KOPT-K1 (cell line): ENCODE results near the gene NCOA3.
A peak's percentile ranks its signal among the peaks of the same experiment; 100 is the strongest.
"Not testable (repeated sequence)": the region's sequence is repeated elsewhere in the genome, so short reads cannot be mapped to it uniquely, and the experiment has no call there.

Source experiments
- H3K27ac ChIP-seq: fragments of 200-600 bp; sonication (generic); 2 replicates; pipeline ENCODE4 v1.5.1; 2016; ENCODE audit warnings: antibody characterized with exemption, mild to moderate bottlenecking, low read depth, low read length; ENCODE audit not compliant: poor library complexity, severe bottlenecking
- H3K36me3 ChIP-seq: fragments of 200-600 bp; sonication (generic); 2 replicates; pipeline ENCODE4 v1.5.1; 2017; ENCODE audit warnings: antibody characterized with exemption, mild to moderate bottlenecking, low read length, moderate library complexity; ENCODE audit not compliant: insufficient read depth
- H3K9me3 ChIP-seq: fragments of 200-600 bp; sonication (generic); 2 replicates; pipeline ENCODE4 v1.5.1; 2017; ENCODE audit warnings: antibody characterized with exemption, low read length, mild to moderate bottlenecking; ENCODE audit not compliant: insufficient read depth, poor library complexity, severe bottlenecking

The NCOA3 gene

DNA sequence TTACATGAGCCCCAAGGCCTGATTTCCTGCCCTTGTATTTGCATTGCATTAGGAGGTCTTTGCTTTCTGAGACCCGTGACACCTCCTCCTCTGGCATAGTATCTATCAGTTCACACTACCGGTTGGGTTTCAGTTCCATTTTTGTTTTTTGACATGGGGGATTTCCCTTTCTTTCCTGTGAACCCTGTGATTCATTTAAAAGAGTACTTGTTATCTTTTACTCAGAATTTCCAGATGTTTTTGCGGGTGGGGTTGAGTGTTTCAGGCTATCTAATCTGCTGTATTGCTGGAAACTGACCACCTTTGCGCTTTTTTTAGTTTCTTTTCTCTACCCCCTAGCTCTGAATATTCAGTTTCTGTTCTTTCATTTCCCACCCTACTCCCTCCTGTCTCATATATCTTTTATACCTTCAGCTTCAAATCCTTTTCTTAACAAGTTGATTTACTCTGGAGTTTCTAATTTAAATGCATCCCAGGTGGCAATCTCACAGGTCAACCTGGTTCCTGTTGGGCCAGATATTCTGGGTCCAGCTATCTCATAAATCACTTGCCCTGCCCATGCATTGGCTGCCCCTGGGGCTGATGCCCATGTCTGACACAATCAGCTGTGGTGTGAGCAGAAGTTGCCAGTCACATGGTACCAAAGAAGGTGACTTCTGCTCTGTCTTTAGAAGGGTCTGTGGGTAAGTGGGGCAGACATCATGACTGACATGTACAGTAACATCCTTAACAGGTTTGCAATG, 14.3 kb upstream of the NCOA3 start:
- Histone ChIP-seq H3K9me3 (no peaks in the 10 kb centered on the region), H3K36me3 (no peaks in the 10 kb centered on the region), H3K27ac (peak overlapping the region; percentile 55)

DNA sequence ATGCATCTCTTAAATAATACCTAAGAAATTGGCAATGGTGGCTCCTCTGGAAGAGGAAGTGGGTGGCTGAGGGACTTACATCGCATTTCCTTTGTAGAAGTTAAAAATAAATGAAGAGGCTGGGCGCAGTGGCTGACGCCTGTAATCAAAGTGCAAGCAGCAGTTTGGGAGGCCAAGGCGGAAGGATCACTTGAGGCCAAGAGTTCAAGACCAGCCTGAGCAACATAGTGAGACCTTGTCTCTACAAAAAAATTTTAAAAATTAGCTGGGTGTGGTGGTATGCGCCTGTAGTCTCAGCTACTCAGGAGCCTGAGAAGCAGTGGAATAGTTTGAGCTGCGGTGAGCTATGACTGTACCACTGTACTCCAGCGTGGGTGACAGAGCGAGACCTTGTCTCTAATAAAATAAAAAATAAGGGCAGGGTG, 12.2 kb upstream of the NCOA3 start:
- H3K27ac ChIP-seq = no peak overlapping the region
- H3K9me3 ChIP-seq = no peaks in the 10 kb centered on the region
- H3K36me3 ChIP-seq = no peaks in the 10 kb centered on the region

DNA sequence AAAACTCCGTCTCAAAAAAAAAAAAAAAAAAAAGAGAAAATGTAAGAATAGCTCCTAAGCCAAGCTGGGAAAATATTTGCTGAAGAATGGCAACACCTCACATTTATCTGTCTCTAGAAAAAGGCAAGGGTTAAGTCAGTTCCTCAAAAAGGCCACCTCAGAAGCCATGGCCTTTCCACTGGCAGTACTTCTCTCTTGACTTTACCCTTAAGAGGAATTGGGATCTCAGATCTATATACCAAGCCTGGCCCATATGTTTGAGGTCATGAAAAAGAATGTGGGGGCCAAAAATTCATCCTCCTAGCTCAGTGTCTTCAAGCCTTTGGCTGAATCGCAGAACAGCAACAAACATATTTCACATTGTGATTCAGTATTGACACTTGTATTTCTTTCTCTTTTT, 10.9 kb upstream of the NCOA3 start:
- no peak overlapping the region for H3K27ac ChIP-seq
- no peaks in the 10 kb centered on the region for H3K36me3 ChIP-seq
- no peaks in the 10 kb centered on the region for H3K9me3 ChIP-seq

- Histone ChIP-seq H3K27ac (no peak overlapping the region), H3K9me3 (no peaks in the 10 kb centered on the region), H3K36me3 (no peaks in the 10 kb centered on the region)
These were observed 9.4 kb upstream of the NCOA3 start for GRCh38 chr20:47492284-47492683.

DNA sequence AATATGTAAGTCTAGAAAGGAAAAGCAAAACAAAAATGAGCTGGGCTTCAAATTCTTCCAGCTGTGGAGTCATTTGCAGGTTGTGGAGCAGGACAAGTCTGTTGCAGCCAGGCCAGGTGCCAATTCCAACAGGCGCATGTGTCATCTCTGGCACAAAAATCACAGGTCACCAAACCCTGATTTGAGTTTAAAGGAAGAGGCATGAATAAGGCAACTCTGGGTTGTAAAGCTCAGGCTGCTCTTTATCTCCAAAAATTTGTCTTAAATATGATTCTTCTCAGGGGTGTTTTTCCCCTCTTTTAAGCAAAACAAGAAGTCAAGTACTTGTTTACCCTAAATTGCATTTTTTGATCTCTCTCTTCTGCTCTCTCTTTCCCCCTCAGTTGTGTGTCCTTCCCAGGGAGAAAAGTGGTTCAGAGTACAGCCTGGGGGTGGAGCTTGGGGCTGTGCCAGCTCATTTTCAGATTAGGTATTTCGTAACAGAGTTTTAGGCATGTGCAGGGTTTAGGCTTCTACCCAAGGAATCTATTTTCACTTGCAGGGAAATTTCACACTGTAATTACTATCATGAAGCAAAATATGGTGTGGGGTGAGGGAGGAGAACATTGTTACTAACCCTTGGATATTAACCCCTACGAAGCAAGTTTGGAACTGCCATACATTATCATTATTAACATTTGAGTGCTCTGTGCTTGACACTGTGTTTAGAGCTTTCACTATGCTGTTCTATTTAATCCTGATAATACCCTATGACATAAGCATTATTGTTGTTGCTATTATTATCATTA, 8.3 kb upstream of the NCOA3 start:
- Histone ChIP-seq H3K36me3 (no peaks in the 10 kb centered on the region), H3K27ac (no peak overlapping the region), H3K9me3 (no peaks in the 10 kb centered on the region)

DNA sequence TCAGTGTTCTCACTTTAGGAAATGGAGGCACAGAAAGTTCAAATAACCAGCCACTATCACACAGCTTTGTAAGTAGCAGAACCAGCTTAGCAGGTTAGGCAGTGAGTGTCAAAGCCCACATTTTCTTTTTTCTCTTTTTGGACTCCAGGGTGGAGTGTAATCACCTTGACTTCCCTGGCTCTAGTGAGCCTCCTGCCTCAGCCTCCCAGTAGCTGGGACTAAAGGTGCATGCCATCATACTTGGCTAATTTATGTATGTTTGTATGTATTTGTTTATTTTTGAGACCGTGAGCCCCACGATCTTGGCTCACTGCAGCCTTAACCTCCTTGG, 7.8 kb upstream of the NCOA3 start:
- Histone ChIP-seq H3K9me3 (no peaks in the 10 kb centered on the region), H3K27ac (no peak overlapping the region), H3K36me3 (no peaks in the 10 kb centered on the region)

GRCh38 chr20:47494606-47495005, 7.1 kb upstream of the NCOA3 start:
- H3K9me3 ChIP-seq, H3K36me3 ChIP-seq, H3K27ac ChIP-seq: not testable (repeated sequence)

DNA sequence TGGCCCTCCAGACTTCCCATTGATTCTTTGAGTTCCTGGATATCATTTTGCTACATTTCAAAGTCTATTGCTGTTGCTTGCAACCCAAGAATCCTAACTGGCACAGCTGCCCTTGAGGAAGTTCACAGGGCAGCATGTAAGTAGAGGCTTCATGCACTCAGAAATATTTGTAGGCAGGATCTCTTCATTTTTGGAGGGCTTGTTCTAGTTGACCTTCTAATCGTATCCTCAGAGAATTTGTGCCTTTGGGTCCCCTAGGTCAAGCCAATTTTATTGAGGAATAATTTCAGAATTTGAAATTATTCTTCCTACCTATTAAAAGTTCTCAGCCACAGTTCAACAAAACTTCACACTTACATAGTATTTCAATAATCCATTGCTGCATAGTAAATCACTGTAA, 5.6 kb upstream of the NCOA3 start:
- H3K36me3 ChIP-seq = no peaks in the 10 kb centered on the region

DNA sequence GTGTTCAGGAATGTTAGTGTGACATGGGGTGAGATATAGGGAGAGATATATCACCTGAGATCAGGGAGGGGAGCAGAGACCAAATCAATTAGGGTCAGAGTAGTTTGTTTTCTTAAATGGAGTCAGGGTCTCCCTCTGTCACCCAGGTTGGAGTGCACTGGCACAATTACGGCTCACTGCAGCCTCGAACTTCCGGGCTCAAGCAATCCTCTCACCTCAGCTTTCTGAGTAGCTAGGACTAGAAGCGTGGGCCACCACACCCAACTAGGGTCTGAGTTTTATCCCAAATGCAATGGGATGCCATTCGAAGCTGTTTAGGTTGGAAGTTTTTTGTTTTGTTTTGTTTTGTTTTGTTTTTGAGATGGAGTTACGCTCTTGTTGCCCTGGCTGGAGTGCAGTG, 3.1 kb upstream of the NCOA3 start:
- Histone ChIP-seq H3K27ac (no peak overlapping the region), H3K9me3 (no peaks in the 10 kb centered on the region), H3K36me3 (no peaks in the 10 kb centered on the region)

More for the DNA sequence above, 5.6 kb upstream of the NCOA3 start:
- Histone ChIP-seq H3K9me3 (no peaks in the 10 kb centered on the region), H3K27ac (no peak overlapping the region)

DNA sequence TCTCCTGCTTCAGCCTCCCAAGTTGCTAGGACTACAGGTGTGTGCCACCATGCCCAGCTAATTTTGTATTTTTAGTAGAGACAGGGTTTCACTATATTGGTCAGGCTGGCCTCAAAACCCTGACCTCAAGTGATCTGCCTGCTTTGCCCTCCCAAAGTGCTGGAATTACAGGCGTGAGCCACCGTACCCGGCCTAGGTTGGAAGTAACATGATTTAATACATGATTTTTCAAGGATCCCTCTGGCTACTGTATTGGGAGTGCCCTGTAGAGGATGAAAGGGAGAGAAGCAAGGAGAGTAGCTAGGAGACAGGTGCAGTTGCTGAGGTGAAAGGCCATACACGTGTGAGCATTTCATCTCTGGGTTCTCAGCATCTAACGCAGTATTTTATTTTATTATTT, 2.6 kb upstream of the NCOA3 start:
- Histone ChIP-seq H3K27ac (no peak overlapping the region), H3K36me3 (no peaks in the 10 kb centered on the region), H3K9me3 (no peaks in the 10 kb centered on the region)

- not testable (repeated sequence) for H3K9me3 ChIP-seq, H3K36me3 ChIP-seq, H3K27ac ChIP-seq
These were observed 1.6 kb upstream of the NCOA3 start for GRCh38 chr20:47500082-47500481.

DNA sequence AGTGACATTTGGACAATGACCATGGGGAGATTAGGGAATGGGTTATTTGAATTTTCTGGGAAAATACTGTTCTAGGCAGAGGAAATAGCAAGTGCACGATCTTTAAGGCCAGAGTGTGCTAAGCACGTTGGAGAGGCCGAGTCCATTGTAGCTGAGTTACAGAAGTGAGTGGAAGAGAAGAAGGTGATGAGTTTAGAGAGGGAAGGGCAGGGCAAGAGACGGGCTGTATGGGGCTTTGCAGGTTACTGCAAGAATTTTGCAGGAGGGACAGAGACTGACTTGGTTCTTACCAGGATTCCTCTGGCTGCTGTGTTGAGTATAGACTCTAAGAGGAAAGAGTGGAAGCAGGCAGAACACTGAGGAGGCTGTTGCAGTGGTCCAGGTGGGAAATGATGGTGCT, 1.1 kb upstream of the NCOA3 start:
- no peaks in the 10 kb centered on the region for H3K9me3 ChIP-seq
- no peak overlapping the region for H3K27ac ChIP-seq
- H3K36me3 ChIP-seq = no peaks in the 10 kb centered on the region

- peak overlapping the region; percentile 68 for H3K27ac ChIP-seq
- no peaks in the 10 kb centered on the region for H3K36me3 ChIP-seq
- H3K9me3 ChIP-seq = no peaks in the 10 kb centered on the region
These were observed 588 bp upstream of the NCOA3 start for GRCh38 chr20:47501116-47501481.

GRCh38 chr20:47502271-47503239, 868 bp downstream of the NCOA3 start:
- Histone ChIP-seq H3K27ac (peak overlapping the region; percentile 68), H3K9me3 (no peaks in the 10 kb centered on the region), H3K36me3 (no peaks in the 10 kb centered on the region)

GRCh38 chr20:47503685-47504084, 2.0 kb downstream of the NCOA3 start:
- H3K27ac ChIP-seq = no peak overlapping the region
- H3K36me3 ChIP-seq = no peaks in the 10 kb centered on the region
- H3K9me3 ChIP-seq = no peaks in the 10 kb centered on the region
